ENCODE results near the gene THOC6. TPM values are rescaled to one million over a fixed set of nuclear protein-coding genes. Genes with fewer than 3 reads are reported as not detected.

Gene THOC6
- total RNA-seq, result 22.3 and 33.0 TPM in 2 replicates

GRCh38 chr16:3023669-3024478, at the start of gene THOC6, which contains the start of gene HCFC1R1:
THOC6 (plus strand) TSS chr16:3024035; CDS start chr16:3024327, 292 bp downstream.
HCFC1R1 (minus strand) TSS chr16:3023942; CDS start chr16:3023941, 1 bp downstream.

GRCh38 chr16:2980227-2981176, 43.3 kb upstream of the THOC6 start, which contains the start of gene PKMYT1:
PKMYT1 (minus strand) TSS chr16:2980446; CDS start chr16:2979657, 789 bp downstream.

GRCh38 chr16:3012828-3013420, 10.9 kb upstream of the THOC6 start, which contains the start of gene CLDN9:
CLDN9 (plus strand) TSS chr16:3012923; CDS start chr16:3013363, 440 bp downstream.

DNA sequence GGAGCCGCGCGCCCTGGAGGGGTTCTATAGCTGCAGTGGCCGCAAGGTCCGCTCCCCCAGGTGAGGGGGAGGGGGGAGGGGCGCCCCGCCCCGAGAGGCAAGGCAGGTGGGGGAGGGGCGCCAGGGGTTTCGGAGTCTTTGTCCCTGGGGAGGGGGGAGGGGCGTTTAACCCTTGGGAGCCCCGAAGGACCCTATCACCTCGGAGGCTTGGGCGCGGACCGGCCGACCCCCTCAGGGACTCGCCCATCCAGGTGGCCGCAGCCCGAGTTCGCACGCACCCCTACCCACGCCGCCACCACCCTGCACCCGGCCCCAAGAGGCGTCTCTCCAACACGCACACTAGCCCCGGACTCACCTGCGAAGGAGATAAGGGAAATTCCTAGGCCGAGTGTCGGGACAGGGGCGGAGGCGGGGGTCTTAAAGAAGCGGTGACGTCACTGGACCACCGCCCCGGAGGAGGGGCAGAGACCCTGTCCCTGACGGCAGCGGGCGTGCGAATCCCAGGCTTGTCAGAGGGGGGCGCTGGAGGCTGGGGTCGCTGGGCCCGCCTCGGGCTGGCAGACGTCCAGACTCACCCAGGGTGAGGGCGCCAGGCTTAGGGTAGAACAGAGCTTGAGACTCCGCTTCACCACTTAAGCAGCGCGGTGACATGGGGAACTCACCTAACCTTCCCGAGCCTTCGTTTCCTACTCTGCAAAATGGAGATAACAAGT, 5.9 kb upstream of the THOC6 start, which contains the start of gene CLDN6:
TSS of gene CLDN6 (minus strand) at position 390 of the 713 bp plus-strand sequence. CDS start 2,162 bp downstream, outside the sequence.

DNA sequence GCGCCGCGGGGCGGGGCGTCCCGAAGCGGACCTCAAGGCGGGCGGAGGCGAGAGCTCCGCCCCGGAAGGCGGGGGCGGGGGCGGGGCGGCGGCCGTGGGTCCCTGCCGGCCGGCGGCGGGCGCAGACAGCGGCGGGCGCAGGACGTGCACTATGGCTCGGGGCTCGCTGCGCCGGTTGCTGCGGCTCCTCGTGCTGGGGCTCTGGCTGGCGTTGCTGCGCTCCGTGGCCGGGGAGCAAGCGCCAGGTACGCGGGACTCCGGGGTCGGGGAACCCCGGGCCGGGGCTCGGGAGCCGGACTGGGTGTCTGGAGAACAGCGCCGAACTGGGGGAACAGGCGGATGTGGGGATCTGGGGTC, 3.6 kb upstream of the THOC6 start, which contains the start of gene TNFRSF12A:
TSS of gene TNFRSF12A (plus strand) at position 122 of the 357 bp plus-strand sequence. CDS start at position 152, 30 bp downstream.

DNA sequence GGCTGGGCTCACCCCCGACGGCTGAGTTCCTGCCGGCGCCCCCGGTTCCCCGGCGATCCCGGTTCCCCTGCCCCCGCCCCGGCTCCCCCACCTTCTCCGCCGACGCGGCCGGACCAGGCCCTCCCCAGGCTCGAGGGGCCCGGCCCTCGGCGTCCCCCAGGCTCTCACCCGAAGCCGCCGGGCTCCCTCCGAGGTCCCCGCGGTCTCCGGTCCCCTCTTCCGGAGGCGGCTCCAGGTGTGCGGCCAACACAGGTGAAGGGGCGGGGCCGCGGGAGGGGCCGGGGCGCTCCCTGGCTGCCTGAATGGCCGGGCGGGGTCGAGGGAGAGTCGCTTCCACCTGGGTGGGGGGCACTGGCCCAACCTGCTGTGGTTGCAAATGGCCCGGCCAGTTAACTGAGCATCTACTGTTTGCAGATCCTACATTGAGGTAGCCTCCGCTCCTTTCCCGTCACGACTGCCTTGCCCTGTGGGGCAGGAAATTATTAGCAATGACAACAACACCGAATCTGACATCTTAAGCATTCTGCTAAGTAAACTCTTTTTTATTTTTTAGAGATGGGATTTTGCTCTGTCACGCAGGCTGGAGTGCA, 13.0 kb downstream of the THOC6 start, which contains the start of gene BICDL2:
TSS of gene BICDL2 (minus strand) at position 219 of the 590 bp plus-strand sequence. CDS start 1,448 bp downstream, outside the sequence.

DNA sequence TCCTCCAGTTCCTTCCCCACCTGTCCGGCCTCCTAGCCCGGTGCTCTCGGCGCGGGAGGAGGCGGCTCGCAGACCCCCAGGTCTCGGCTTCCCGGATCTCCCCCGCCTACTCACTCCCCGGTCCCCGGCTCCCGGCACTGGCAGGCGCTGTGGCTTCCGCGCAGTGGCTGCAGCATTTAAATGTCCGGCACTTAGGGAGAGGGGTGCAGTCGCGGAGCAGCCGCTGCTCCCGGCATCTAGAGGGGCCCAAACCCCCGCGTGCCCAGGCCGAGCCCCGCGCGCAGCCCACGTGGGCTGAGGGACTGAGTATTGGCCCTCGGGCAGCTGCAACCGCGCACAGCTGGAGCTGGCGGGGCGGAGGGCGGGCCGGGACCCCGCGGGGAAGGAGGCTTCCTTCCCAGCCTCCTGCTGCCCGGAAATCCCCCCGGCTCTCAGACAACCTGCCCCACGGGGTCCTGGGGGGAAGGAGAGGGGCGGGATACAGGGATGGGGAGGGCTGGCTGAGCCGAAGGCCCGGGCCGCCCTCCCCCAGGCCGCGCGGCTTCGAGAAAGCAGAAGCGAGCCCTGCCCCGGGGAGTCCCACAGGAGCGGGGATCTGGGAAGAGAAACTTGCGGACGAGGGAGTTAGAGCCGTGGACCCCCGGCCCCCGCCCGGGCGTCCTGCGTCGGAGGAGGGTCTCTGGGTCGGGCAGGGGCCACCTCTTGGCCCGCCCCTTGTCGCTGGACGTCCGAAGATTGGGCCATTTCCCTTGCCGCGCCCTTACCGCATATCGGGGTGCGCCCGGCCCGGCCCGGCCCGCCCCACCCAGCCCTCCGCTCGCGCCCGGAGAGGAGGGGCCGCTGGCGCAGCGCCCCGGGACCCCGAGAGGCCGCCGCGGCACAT, 22.2 kb downstream of the THOC6 start, which contains the start of gene MMP25:
TSS of gene MMP25 (plus strand) at position 804 of the 883 bp plus-strand sequence. CDS start 357 bp downstream, outside the sequence.

GRCh38 chr16:3065069-3065741, 41.4 kb downstream of the THOC6 start, which contains the start of gene IL32:
IL32 (plus strand) TSS chr16:3065640; CDS start chr16:3065812, 172 bp downstream.

Other genes starting within 250 kb of the THOC6 start
- 292 and 386 TPM in 2 replicates for gene ELOB, start 246.8 kb upstream of the THOC6 start, total RNA-seq
- not detected in 2 replicates for gene PRSS33, start 236.5 kb upstream of the THOC6 start, total RNA-seq
- not detected in 2 replicates for gene PRSS41, start 225.6 kb upstream of the THOC6 start, total RNA-seq
- 0.80 and 3.8 TPM in 2 replicates for gene PRSS21, start 206.8 kb upstream of the THOC6 start, total RNA-seq
- gene ZG16B, start 193.7 kb upstream of the THOC6 start, total RNA-seq, result 0.23 and 0.31 TPM in 2 replicates
- gene PRSS22, start 165.9 kb upstream of the THOC6 start, total RNA-seq, result 0.34 and 2.8 TPM in 2 replicates
- 50.9 and 55.1 TPM in 2 replicates for gene FLYWCH2, start 140.8 kb upstream of the THOC6 start, total RNA-seq
- 47.7 and 65.2 TPM in 2 replicates for gene FLYWCH1, start 112.1 kb upstream of the THOC6 start, total RNA-seq
- 11.7 and 22.4 TPM in 2 replicates for gene KREMEN2, start 59.8 kb upstream of the THOC6 start, total RNA-seq
- 34.4 and 38.0 TPM in 2 replicates for gene PAQR4, start 54.7 kb upstream of the THOC6 start, total RNA-seq
- 20.1 and 86.7 TPM in 2 replicates for gene PKMYT1, start 43.6 kb upstream of the THOC6 start, total RNA-seq
- not detected in 2 replicates for gene CLDN9, start 11.1 kb upstream of the THOC6 start, total RNA-seq
- gene CLDN6, start 5.9 kb upstream of the THOC6 start, total RNA-seq, result 0.08 TPM in 1 of 2 replicates, not detected in the other
- 522 and 714 TPM in 2 replicates for gene TNFRSF12A, start 3.7 kb upstream of the THOC6 start, total RNA-seq
- gene HCFC1R1, start 93 bp upstream of the THOC6 start, total RNA-seq, result 26.4 and 29.2 TPM in 2 replicates
- gene BICDL2, start 12.9 kb downstream of the THOC6 start, total RNA-seq, result 0.23 and 0.78 TPM in 2 replicates
- 0.04 and 0.31 TPM in 2 replicates for gene MMP25, start 22.5 kb downstream of the THOC6 start, total RNA-seq
- 6.5 and 25.3 TPM in 2 replicates for gene IL32, start 41.6 kb downstream of the THOC6 start, total RNA-seq
- not detected in 2 replicates for gene ZSCAN10, start 75.3 kb downstream of the THOC6 start, total RNA-seq
- 22.3 and 22.7 TPM in 2 replicates for gene ZNF205, start 88.6 kb downstream of the THOC6 start, total RNA-seq
- gene ZNF213, start 111.0 kb downstream of the THOC6 start, total RNA-seq, result 4.4 and 5.8 TPM in 2 replicates
- not detected in 2 replicates for gene OR1F1, start 164.2 kb downstream of the THOC6 start, total RNA-seq
- gene ZNF200, start 211.1 kb downstream of the THOC6 start, total RNA-seq, result 3.7 and 8.1 TPM in 2 replicates
- gene MEFV, start 232.6 kb downstream of the THOC6 start, total RNA-seq, result 0.08 TPM in 2 replicates

All from hair follicular keratinocyte (primary cell).